ENCODE results near the gene POLR3K.
"Not testable (repeated sequence)": the region's sequence is repeated elsewhere in the genome, so short reads cannot be mapped to it uniquely, and the experiment has no call there.

POLR3K gene

DNA sequence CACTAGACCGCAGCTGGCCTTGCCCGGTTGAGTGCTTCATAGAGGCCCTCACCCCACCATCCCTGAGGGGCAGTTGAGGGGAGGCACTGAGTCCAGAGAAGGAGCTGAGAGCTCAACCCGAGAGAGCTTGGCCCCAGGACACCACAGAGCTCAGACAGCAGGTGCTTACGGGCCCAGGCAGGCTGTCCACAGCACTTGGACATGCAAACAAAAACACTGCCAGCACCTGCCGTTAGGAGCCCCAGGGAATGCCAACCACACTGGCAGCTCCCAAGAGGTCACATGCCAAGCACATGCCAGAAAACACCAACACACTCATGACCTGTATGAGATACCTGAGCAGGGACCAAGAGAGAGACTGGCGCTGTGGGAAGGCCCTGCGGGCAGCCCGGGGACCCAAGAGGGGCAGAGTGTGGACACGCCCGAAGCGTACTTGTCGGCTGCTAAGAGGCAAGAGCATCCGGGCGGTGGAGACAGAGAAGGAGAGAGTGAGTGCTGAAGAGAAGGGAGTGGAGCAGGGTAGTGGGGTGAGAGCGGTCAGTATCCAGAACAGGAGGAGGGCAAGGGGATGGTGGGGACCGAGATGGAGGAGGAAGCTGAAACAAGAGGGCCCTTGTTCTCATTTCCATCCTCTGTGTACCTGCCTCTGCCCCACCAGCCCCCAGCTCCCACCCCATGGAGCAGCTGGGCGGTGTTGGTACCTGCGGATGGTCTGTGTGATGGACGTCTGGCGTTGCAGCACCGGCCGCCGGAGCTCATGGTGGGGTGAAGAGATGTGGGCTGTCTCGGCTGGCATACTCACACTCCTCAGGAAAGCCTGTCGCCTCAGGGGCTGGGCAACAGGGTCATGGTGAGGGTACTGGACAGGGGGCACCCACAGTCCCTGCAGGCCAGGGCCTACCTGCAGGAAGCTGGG is 10.8 kb upstream of the POLR3K start:
- FAIRE-seq: no peak

GRCh38 chr16:63466-63865 is 10.1 kb upstream of the POLR3K start:
- no peak for FAIRE-seq

GRCh38 chr16:62968-63391 is 9.6 kb upstream of the POLR3K start:
- FAIRE-seq: no peak

DNA sequence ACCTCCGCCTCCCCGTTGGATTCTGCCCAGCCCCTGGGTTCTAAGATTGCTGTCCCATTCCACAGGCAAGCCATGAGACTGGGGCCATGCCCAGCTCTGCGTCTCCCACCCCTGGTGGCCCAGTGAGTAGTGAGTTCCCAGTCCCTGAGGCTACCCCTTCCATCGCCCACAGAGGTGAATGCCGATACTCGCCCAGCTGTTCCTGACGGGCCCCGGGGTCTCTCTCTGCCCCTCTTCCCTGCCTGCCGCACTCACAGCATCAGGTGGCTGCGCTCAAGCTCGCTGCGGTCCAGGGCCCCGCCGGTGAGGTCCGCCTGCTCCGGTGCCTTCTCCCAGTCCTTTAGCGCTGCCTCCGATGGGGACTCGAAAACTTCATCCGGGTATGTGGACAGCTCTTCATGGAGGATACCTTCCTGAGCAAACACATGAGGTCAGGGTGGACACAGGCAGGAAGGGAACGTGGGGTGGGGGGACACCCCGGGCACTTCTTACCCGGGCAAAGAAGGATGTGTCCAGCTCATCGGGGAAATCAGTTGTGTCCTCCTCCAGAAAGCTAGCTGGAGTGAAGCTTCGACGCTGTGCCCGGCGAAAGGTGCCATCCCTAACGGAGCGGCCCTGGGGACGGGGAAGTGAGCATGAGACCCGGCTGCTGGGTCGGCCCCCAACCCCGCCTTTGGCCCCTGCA is 9.0 kb upstream of the POLR3K start:
- FAIRE-seq: no peak

DNA sequence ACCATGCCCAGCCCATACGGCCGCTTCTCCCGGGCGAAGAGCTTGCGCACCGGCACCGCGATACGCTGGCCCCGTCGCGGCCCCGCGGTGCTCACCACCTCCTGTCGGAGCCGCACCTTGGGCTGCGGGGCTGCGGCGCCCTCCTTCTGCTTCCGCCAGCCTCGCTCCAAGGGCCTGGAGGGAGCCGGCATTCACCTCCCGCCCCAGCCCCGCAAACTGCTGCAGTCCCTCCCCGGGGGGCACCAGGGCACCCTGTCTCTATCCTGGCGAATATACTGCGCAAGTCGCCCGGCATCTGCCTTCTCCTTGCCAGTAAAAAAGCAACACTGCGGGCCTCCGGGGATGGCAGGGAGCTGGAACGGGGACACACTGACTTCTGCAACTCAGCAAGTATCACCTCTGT is 8.5 kb upstream of the POLR3K start:
- no peak for FAIRE-seq

- no peak for FAIRE-seq
Observed at GRCh38 chr16:60929-61878, 7.8 kb upstream of the POLR3K start.

GRCh38 chr16:60166-60565 is 6.8 kb upstream of the POLR3K start:
- FAIRE-seq: no peak

DNA sequence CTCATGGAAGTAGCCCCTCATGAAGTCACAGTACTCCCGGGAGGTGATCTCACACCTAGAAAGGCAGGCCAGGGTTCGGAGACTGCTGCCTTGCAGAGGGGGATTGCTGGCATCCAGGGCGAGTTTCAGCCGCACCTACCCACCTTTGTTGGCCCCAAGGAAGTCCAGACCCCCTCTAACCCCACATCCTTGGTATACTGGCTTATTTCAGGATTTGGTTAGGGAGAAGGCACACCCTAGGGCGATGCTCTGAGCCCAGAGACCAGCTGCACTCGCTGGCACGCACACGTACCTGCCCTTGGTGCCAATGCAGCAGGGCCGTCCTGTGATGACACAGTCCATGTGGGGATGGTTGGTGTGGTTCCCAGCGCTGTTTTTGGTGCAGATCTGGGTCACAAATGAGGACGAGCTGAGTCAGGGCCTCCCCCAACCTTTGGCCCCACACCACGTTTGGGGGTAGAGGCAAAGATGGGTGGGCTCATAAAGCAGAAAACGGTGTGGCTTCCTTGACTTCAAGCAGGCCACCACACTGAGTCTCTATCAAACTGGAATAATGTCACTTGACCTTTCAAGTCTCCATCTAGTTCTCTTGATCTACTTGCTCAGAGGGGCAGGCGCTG is 6.1 kb upstream of the POLR3K start:
- FAIRE-seq: no peak

GRCh38 chr16:58491-59439 is 5.4 kb upstream of the POLR3K start:
- FAIRE-seq: no peak

GRCh38 chr16:57711-58110 is 4.3 kb upstream of the POLR3K start:
- no peak for FAIRE-seq

DNA sequence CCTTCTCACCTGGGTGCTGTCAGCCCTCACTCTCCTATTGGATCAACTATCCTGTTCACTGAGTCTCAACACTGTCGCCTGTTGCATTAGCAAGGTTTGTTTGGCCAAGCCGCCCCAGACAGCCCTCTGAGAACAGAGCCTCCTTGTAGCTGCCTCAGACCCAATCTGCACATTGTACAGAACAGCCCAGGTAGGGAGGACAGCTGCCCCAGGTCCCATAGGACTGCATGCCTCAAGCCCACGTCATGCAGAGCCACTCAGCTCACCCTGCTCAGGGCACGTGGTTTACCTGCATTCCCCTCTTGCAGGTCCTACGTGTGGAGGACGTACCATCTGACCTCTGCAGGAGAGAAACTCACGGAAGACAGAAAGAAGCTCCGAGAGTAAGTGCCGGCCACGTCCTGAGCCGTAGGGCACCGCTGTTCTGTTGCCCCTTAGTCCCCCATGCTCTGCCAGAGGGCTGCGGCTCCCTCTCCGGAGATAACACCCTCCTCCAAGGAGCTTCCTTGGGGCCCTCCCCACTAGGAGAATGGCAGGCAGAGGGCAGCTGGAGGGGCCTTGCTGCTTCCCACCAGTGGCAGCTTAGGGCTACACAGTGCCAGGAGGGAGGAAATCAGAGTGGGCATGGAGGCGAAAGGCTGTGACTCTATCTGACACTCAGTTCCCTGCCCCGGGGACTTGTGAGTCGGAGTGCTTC is 3.0 kb upstream of the POLR3K start:
- FAIRE-seq: no peak

- no peak for FAIRE-seq
Observed at GRCh38 chr16:55571-56136, 2.2 kb upstream of the POLR3K start.

- no peak for FAIRE-seq
Observed at GRCh38 chr16:54237-54581, 801 bp upstream of the POLR3K start.

GRCh38 chr16:50769-51591 is 2.4 kb downstream of the POLR3K start:
- FAIRE-seq: no peak

- no peak for FAIRE-seq
Observed at GRCh38 chr16:47234-47633, 6.2 kb downstream of the POLR3K start.

DNA sequence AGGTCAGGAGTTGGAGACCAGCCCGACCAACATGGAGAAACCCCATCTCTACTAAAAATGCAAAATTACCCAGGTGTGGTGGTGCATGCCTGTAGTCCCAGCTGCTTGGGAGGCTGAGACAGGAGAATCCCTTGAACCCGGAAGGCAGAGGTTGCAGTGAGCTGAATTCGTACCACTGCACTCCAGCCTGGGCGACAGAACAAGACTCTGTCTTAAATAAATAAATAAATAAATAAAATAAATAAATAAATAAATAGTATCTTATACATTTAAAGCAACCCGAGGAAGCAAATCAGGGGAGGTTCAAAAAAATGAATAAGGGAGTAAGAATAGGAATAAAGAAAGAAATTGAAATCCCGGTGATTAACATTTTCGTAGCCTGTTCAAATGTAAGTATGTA is 6.9 kb downstream of the POLR3K start:
- FAIRE-seq: not testable (repeated sequence)

DNA sequence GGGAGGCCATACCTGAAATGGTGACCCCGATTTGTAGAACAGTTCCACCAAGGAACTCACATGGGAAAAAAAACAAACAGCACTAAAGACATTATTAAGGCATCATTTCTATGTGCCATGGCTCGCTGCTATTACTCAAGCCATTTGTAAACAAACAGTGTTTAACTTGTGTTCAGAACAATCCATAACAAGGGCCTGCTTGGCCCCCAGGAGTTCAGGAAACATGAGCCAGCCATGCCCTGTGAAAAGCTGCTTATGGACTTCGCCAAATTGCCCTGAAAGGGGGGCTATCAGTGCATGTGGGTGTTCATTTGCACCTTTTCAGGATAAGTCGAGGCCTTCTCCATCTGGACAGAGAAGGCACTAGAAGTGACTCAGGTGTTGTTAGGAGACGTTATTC is 8.0 kb downstream of the POLR3K start:
- no peak for FAIRE-seq

GRCh38 chr16:44655-45054 is 8.8 kb downstream of the POLR3K start:
- no peak for FAIRE-seq

GRCh38 chr16:43294-43693 is 10.1 kb downstream of the POLR3K start:
- no peak for FAIRE-seq

DNA sequence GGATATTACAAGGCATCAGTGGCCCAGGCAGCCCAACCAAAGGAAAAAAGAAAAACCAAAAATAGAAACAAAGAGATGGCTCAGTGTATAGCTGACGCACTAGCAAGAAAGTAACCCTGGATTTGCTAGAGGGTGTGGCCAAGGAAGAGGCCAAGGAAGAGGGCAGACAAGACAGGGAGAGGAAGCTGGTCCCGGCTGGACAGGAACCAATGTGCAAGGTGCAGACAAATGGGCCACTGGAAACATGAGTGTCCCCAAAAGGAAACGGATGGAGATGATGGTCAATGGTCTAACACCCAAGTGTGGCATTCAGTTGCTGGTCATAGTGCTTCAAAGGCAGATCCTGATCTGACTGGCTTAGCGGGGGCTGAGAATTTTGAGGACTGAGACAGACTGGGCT is 10.7 kb downstream of the POLR3K start:
- FAIRE-seq: no peak

Measured in TTC549 (cell line).